ENCODE data around the gene HAUS1. TPM values are rescaled to one million over a fixed set of nuclear protein-coding genes. Genes with fewer than 3 reads are reported as not detected.

HAUS1 gene
- polyA plus RNA-seq, 3 donors, result 42.3 to 53.0 (median 45.7) TPM

GRCh38 chr18:46176001-46176400, 71.8 kb downstream of the HAUS1 start:
- DNase-seq, result no peak

Other genes starting within 250 kb of the HAUS1 start
- gene EPG5, start 137.1 kb upstream of the HAUS1 start, polyA plus RNA-seq (ENCODE audit: insufficient read length in 3 of 3), result 10 to 100 TPM; 18.2 to 35.4 (median 31.4) TPM
- 10 to 100 TPM in 2 of 3 donors, 1 to 10 TPM in 1; 9.1 to 15.9 (median 11.4) TPM for gene PSTPIP2, start 32.1 kb upstream of the HAUS1 start, polyA plus RNA-seq (ENCODE audit: insufficient read length in 3 of 3)
- gene ATP5F1A, start 6.1 kb upstream of the HAUS1 start, polyA plus RNA-seq (ENCODE audit: insufficient read length in 3 of 3), result 100 to 1,000 TPM; 688 to 733 (median 696) TPM